ENCODE measurements around the gene UPK2. TPM values are rescaled to one million over a fixed set of nuclear protein-coding genes. Genes with fewer than 3 reads are reported as not detected.

UPK2 gene
- total and polyA plus RNA-seq, 2 donors (not counting 3 experiments of a cell fraction or from before 2014, with no cell fraction given) = 0.11 TPM; not detected in 1

DNA sequence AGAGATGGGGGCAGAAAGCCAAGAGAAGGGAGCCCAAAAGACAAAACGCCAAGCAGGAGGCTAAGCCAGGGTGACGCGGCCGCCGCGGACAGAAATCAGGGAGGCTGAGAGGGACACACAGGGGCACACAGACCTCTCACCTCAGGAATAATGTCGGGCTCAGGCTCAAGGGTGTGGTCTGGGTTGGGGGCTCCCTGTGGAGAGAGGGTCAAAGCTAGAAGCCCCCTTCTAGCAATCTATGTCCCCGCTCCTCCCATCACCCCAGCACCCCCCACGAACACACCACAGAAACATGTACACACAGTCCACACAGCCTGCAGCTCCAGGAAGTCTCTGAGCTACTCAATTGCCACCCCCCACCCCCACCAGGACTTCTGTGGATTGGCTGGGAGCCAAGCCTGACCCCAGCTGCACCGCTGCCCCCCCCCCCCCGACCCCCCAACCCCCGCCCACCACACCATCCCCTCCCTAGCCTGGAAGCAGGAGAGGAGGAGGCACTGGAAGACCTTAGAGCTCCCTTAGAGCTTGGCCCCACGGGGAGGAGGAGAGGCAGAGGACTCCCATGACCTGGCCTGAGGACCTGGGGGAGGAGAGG, 37.3 kb upstream of the UPK2 start:
- Histone ChIP-seq H3K9me1 (replicated peaks; ENCODE audit: control insufficient read depth, extremely low read depth, insufficient read depth, low read length) (no peaks in the 10 kb centered on the region), H4K20me1 (replicated peaks; ENCODE audit: control insufficient read depth, extremely low read depth, insufficient read depth, low read length) (no peaks in the 10 kb centered on the region), H3K4me2 (ENCODE audit: insufficient read depth, low read length) (peak overlapping the region; percentile 31), H2AFZ (ENCODE audit: low read depth, low read length) (no peak overlapping the region), H3K79me2 (ENCODE audit: control insufficient read depth, insufficient read depth, low read length) (peaks cover 80% of the 10 kb centered on the region), H3K9ac (replicated peaks; ENCODE audit: extremely low read depth, insufficient read depth, low read length) (peak overlapping the region; percentile 10), H3K4me1 (ENCODE audit: control insufficient read depth, extremely low read depth, insufficient read depth, low read length) (peaks cover 78% of the 10 kb centered on the region), H3K27me3 (ENCODE audit: control insufficient read depth in 2 of 2, insufficient read depth in 2 of 2, low read length in 2 of 2) (no peaks in the 10 kb centered on the region), H3K9me3 (replicated peaks; ENCODE audit: control insufficient read depth, insufficient read depth, low read length) (no peaks in the 10 kb centered on the region), H3K27ac (ENCODE audit: insufficient read depth, low read depth, low read length) (peak overlapping the region; percentile 80), H3K36me3 (ENCODE audit: control insufficient read depth in 2 of 2, extremely low read depth in 1 of 2, insufficient read depth in 2 of 2, low read length in 2 of 2) (no peaks in the 10 kb centered on the region), H3K4me3 (replicated peaks in 1 of 3; ENCODE audit: insufficient read depth in 1 of 3, low read depth in 1 of 3, low read length in 3 of 3) (no peak overlapping the region)
- DNase-seq (ENCODE audit: low read depth, low spot score) (no peak), FAIRE-seq (no peak)
- dilution Hi-C loops (cut with MboI; ENCODE audit: extremely low pct_ligation_motif_present, low sequenced_read_pairs) (no loop called here), intact Hi-C loops (cut with micrococcal nuclease) (no loop called here)
- POLR2A ChIA-PET = no interaction called here
- no TSS peak for BruUV-seq (replicated peaks)
- CTCF ChIA-PET = no interaction called here
- TF ChIP-seq JUN (IDR thresholded peaks at IDR 0.05; ENCODE audit: borderline replicate concordance, insufficient read depth, insufficient read length, low read depth) (no peak), POLR2AphosphoS5 (IDR thresholded peaks at IDR 0.05; ENCODE audit: insufficient read depth, low read depth, low read length) (no peak), FOS (IDR thresholded peaks at IDR 0.05; ENCODE audit: borderline replicate concordance, insufficient read depth, low read length) (no peak), GATA2 (IDR thresholded peaks at IDR 0.05; ENCODE audit: insufficient read depth, insufficient read length, low read depth, low read length) (no peak), POLR2A (IDR thresholded peaks at IDR 0.05; ENCODE audit: low read depth, low read length) (no peak), MYC (IDR thresholded peaks at IDR 0.05; ENCODE audit: low read depth, low read length) (no peak), EZH2 (IDR thresholded peaks at IDR 0.05; ENCODE audit: borderline replicate concordance, low read depth, low read length, severe bottlenecking) (no peak)
- TF ChIP-seq, protein P1, sequence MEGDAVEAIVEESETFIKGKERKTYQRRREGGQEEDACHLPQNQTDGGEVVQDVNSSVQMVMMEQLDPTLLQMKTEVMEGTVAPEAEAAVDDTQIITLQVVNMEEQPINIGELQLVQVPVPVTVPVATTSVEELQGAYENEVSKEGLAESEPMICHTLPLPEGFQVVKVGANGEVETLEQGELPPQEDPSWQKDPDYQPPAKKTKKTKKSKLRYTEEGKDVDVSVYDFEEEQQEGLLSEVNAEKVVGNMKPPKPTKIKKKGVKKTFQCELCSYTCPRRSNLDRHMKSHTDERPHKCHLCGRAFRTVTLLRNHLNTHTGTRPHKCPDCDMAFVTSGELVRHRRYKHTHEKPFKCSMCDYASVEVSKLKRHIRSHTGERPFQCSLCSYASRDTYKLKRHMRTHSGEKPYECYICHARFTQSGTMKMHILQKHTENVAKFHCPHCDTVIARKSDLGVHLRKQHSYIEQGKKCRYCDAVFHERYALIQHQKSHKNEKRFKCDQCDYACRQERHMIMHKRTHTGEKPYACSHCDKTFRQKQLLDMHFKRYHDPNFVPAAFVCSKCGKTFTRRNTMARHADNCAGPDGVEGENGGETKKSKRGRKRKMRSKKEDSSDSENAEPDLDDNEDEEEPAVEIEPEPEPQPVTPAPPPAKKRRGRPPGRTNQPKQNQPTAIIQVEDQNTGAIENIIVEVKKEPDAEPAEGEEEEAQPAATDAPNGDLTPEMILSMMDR (IDR thresholded peaks at IDR 0.05; ENCODE audit: extremely low read depth in 1 of 2, insufficient read depth in 1 of 2, low read depth in 1 of 2, low read length in 2 of 2) = no peak
- TF ChIP-seq, protein P2, sequence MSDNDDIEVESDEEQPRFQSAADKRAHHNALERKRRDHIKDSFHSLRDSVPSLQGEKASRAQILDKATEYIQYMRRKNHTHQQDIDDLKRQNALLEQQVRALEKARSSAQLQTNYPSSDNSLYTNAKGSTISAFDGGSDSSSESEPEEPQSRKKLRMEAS (IDR thresholded peaks at IDR 0.05; ENCODE audit: insufficient read depth, insufficient read length) = no peak
